BLaER1 treated with 17β-estradiol and CSF1 and Interleukin-3, amounts not matched to agents 10 nM and 100 nM (cell line): ENCODE results near the gene DISC1.
"Not testable (repeated sequence)": the region's sequence is repeated elsewhere in the genome, so short reads cannot be mapped to it uniquely, and the experiment has no call there.

Experiments
- H3K27ac ChIP-seq, 11 experiments: shearing (Covaris generic); formaldehyde crosslinking; 2 replicates each; pipeline ENCODE4 v1.8.1; 2022
- H3K27me3 ChIP-seq, 11 experiments: shearing (Covaris generic); formaldehyde crosslinking; 2 replicates each; pipeline ENCODE4 v1.8.1; 2022
- H3K36me3 ChIP-seq, 11 experiments: shearing (Covaris generic); formaldehyde crosslinking; 2 replicates each; pipeline ENCODE4 v1.8.1; 2022
- H3K4me1 ChIP-seq, 10 experiments: shearing (Covaris generic); formaldehyde crosslinking; 2 replicates each; pipeline ENCODE4 v1.8.1; 2022
- H3K4me2 ChIP-seq, 11 experiments: shearing (Covaris generic); formaldehyde crosslinking; 2 replicates each; pipeline ENCODE4 v1.8.1; 2022
- H3K4me3 ChIP-seq, 10 experiments: shearing (Covaris generic); formaldehyde crosslinking; 2 replicates each; pipeline ENCODE4 v1.8.1; 2022
- H3K9ac ChIP-seq, 11 experiments: shearing (Covaris generic); formaldehyde crosslinking; 2 replicates each; pipeline ENCODE4 v1.8.1; 2022
- H3K9me3 ChIP-seq, 11 experiments: shearing (Covaris generic); formaldehyde crosslinking; replicated peaks in 1 of 11; 2 replicates each; pipeline ENCODE4 v1.8.1; 2022
- H4K20me1 ChIP-seq, 11 experiments: shearing (Covaris generic); formaldehyde crosslinking; 2 replicates each; pipeline ENCODE4 v1.8.1; 2022
- Cebpa-rat ChIP-seq, 11 experiments: shearing (Covaris generic); IDR thresholded peaks; 2 replicates each; pipeline ENCODE4 v1.8.1; 2022

The DISC1 gene

GRCh38 chr1:231751415-231751814 lies 124.8 kb downstream of the DISC1 start:
- Histone ChIP-seq H3K4me3 (no peak overlapping the region), H3K27ac (no peak overlapping the region), H4K20me1 (no peaks in the 10 kb centered on the region), H3K36me3 (peaks cover 34 to 77% (median 47%) of the 10 kb centered on the region in 11 experiments), H3K9me3 (peaks cover 30 to 58% (median 41%) of the 10 kb centered on the region in 11 experiments), H3K4me2 (no peak overlapping the region), H3K27me3 (no peaks in the 10 kb centered on the region), H3K4me1 (peaks cover 0 to 11% (median 0%) of the 10 kb centered on the region in 10 experiments; a peak in 6 of 20 replicates), H3K9ac (no peak overlapping the region)
- no peak for TF ChIP-seq Cebpa-rat (IDR thresholded peaks at IDR 0.05)

DNA sequence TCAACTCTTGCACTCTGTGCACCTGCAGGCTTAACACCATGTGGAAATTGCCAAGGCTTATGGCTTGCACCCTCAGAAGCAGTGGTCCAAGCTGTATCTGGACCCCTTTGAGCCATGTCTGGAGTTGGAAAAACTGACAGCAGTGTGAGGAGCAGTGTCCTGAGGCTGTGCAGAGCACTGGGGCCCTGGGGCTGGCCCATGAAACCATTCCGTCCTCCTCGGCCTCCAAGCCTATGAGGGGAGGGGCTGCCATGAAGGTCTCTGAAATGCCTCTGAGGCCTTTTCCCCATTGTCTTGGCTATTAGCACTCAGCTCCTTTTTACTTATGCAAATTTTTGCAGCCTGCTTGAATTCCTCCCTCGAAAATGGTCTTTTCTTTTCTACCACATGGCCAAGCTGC lies 126.7 kb downstream of the DISC1 start:
- H3K9me3 ChIP-seq: peaks cover 27 to 47% (median 32%) of the 10 kb centered on the region in 11 experiments
- no peak overlapping the region for H3K9ac ChIP-seq
- H4K20me1 ChIP-seq: no peaks in the 10 kb centered on the region; a peak in 1 of 22 replicates
- no peak overlapping the region for H3K27ac ChIP-seq
- no peaks in the 10 kb centered on the region for H3K27me3 ChIP-seq
- peaks cover 0 to 18% (median 5%) of the 10 kb centered on the region in 10 experiments; a peak in 10 of 20 replicates for H3K4me1 ChIP-seq
- 0 out of 20 replicates have a peak overlapping the region, but pooled peaks of 2 of the 10 experiments have one; percentile 5 to 8 for H3K4me3 ChIP-seq
- H3K36me3 ChIP-seq: peaks cover 34 to 81% (median 56%) of the 10 kb centered on the region in 11 experiments
- no peak for TF ChIP-seq Cebpa-rat (IDR thresholded peaks at IDR 0.05)
- H3K4me2 ChIP-seq: no peak overlapping the region

DNA sequence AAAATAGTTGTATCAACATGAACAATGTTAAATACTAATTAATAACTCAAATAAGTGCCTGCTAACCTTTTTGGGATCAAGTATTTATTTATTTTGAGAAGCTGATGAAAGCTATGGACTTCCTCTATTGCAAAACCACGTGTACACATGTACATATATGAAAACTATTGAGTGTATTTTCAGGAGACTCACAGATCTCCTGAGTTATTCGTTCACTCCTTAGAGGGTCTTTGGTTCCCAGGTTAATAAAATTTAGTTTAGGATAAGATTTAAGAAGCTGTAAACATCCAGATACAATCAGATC lies 130.5 kb downstream of the DISC1 start:
- TF ChIP-seq Cebpa-rat (IDR thresholded peaks at IDR 0.05): no peak
- H3K4me2 ChIP-seq: peak overlapping the region in 6 of 11 experiments; percentile 5 to 35 (median 24); a peak in 7 of 22 replicates
- H3K9me3 ChIP-seq: peaks cover 19 to 25% (median 23%) of the 10 kb centered on the region in 11 experiments
- peaks cover 0 to 7% (median 5%) of the 10 kb centered on the region in 10 experiments; a peak in 9 of 20 replicates for H3K4me1 ChIP-seq
- H3K4me3 ChIP-seq: no peak overlapping the region
- no peaks in the 10 kb centered on the region; a peak in 2 of 22 replicates for H4K20me1 ChIP-seq
- H3K9ac ChIP-seq: no peak overlapping the region
- H3K27me3 ChIP-seq: no peaks in the 10 kb centered on the region
- peak overlapping the region in 6 of 11 experiments; percentile 1 to 55 (median 27); a peak in 10 of 22 replicates for H3K27ac ChIP-seq
- H3K36me3 ChIP-seq: peaks cover 19 to 84% (median 39%) of the 10 kb centered on the region in 11 experiments

DNA sequence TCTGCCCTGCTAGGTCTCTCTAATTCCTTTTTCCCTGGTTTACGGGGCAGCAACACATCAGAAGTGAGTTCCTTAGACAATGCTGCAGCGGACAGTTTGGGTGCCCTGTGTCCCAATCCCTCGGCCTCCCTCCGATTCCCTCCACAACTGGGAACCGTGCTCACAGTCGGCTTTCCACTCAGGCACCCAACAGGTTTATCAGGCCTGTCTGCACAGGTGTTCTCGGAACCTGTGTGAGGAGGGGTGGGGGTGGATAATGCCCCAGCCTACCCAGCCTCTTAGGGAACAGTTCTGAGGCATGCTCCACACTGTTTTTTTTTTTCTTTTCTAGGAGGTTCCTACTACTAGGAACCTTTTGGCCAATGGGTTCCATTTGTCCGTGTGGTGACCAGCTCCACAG lies 131.2 kb downstream of the DISC1 start:
- Histone ChIP-seq H3K4me2 (peak overlapping the region in 1 of 11 experiments; percentile 19; a peak in 1 of 22 replicates), H3K9ac (no peak overlapping the region), H3K4me1 (peaks cover 0 to 7% (median 5%) of the 10 kb centered on the region in 10 experiments; a peak in 9 of 20 replicates), H3K36me3 (peaks cover 12 to 82% (median 32%) of the 10 kb centered on the region in 11 experiments; a peak in 21 of 22 replicates), H3K9me3 (peaks cover 12 to 18% (median 15%) of the 10 kb centered on the region in 11 experiments), H3K4me3 (no peak overlapping the region), H3K27me3 (no peaks in the 10 kb centered on the region), H3K27ac (peak overlapping the region in 6 of 11 experiments; percentile 1 to 55 (median 27); a peak in 7 of 22 replicates), H4K20me1 (no peaks in the 10 kb centered on the region; a peak in 2 of 22 replicates)
- TF ChIP-seq Cebpa-rat (IDR thresholded peaks at IDR 0.05): no peak

- Histone ChIP-seq H3K36me3 (peaks cover 0 to 67% (median 15%) of the 10 kb centered on the region in 11 experiments; a peak in 11 of 22 replicates), H3K9me3 (no peaks in the 10 kb centered on the region), H3K4me1 (peaks cover 0 to 7% (median 5%) of the 10 kb centered on the region in 10 experiments; a peak in 9 of 20 replicates), H3K27ac (no peak overlapping the region), H3K4me2 (no peak overlapping the region), H3K4me3 (no peak overlapping the region), H4K20me1 (no peaks in the 10 kb centered on the region; a peak in 2 of 22 replicates), H3K27me3 (no peaks in the 10 kb centered on the region), H3K9ac (no peak overlapping the region)
- no peak for TF ChIP-seq Cebpa-rat (IDR thresholded peaks at IDR 0.05)
Measured at GRCh38 chr1:231761252-231761651, 134.7 kb downstream of the DISC1 start.

- H3K36me3 ChIP-seq: peaks cover 0 to 72% (median 15%) of the 10 kb centered on the region in 11 experiments; a peak in 12 of 22 replicates
- H3K9me3 ChIP-seq: no peaks in the 10 kb centered on the region
- no peaks in the 10 kb centered on the region; a peak in 2 of 22 replicates for H4K20me1 ChIP-seq
- no peaks in the 10 kb centered on the region for H3K27me3 ChIP-seq
- peaks cover 0 to 7% (median 4%) of the 10 kb centered on the region in 10 experiments; a peak in 9 of 20 replicates for H3K4me1 ChIP-seq
- H3K27ac ChIP-seq: no peak overlapping the region
- no peak for TF ChIP-seq Cebpa-rat (IDR thresholded peaks at IDR 0.05)
- no peak overlapping the region for H3K4me2 ChIP-seq
- H3K9ac ChIP-seq: no peak overlapping the region
- no peak overlapping the region for H3K4me3 ChIP-seq
Measured at GRCh38 chr1:231761747-231762541, 135.4 kb downstream of the DISC1 start.

- Histone ChIP-seq H3K4me3 (no peak overlapping the region), H3K9ac (no peak overlapping the region), H3K27ac (no peak overlapping the region), H3K4me1 (no peaks in the 10 kb centered on the region), H3K27me3 (no peaks in the 10 kb centered on the region), H4K20me1 (no peaks in the 10 kb centered on the region; a peak in 2 of 22 replicates), H3K4me2 (no peak overlapping the region), H3K36me3 (peaks cover 0 to 76% (median 12%) of the 10 kb centered on the region in 11 experiments; a peak in 11 of 22 replicates), H3K9me3 (no peaks in the 10 kb centered on the region)
- no peak for TF ChIP-seq Cebpa-rat (IDR thresholded peaks at IDR 0.05)
Measured at GRCh38 chr1:231763456-231763855, 136.9 kb downstream of the DISC1 start.

- H3K9ac ChIP-seq, H4K20me1 ChIP-seq, H3K4me3 ChIP-seq, H3K9me3 ChIP-seq, H3K4me2 ChIP-seq, H3K4me1 ChIP-seq, H3K27ac ChIP-seq, H3K27me3 ChIP-seq: not testable (repeated sequence)
- H3K36me3 ChIP-seq: peaks cover 0 to 79% (median 13%) of the 10 kb centered on the region in 11 experiments; a peak in 19 of 22 replicates
Measured at GRCh38 chr1:231765825-231766224, 139.2 kb downstream of the DISC1 start.

- H4K20me1 ChIP-seq: no peaks in the 10 kb centered on the region
- no peak overlapping the region for H3K9ac ChIP-seq
- H3K9me3 ChIP-seq: no peaks in the 10 kb centered on the region
- no peak overlapping the region for H3K27ac ChIP-seq
- H3K36me3 ChIP-seq: peaks cover 15 to 82% (median 30%) of the 10 kb centered on the region in 11 experiments; a peak in 21 of 22 replicates
- TF ChIP-seq Cebpa-rat (IDR thresholded peaks at IDR 0.05): no peak
- H3K4me2 ChIP-seq: no peak overlapping the region
- H3K27me3 ChIP-seq: no peaks in the 10 kb centered on the region
- no peaks in the 10 kb centered on the region for H3K4me1 ChIP-seq
- H3K4me3 ChIP-seq: no peak overlapping the region
Measured at GRCh38 chr1:231767471-231767870, 140.9 kb downstream of the DISC1 start.
